Retinal pigment epithelial cell (primary cell): ENCODE results near the gene KLHL41.
A peak's percentile ranks its signal among the peaks of the same experiment; 100 is the strongest.

Experiments
- DNase-seq: peaks from one replicate; pipeline ENCODE4 v3.0.0-alpha.2; 2010; ENCODE audit warnings: low read depth
- H3K4me3 ChIP-seq: 2 replicates; pipeline ENCODE4 v1.5.1; 2011; ENCODE audit warnings: mild to moderate bottlenecking, low read length, control low read depth, moderate library complexity
- TF ChIP-seq, protein P1 (sequence below): conservative IDR thresholded peaks from 2 replicates; pipeline ENCODE4 v1.5.1; 2011; ENCODE audit warnings: low read depth, low read length, control low read depth, inconsistent platforms

Gene KLHL41

DNA sequence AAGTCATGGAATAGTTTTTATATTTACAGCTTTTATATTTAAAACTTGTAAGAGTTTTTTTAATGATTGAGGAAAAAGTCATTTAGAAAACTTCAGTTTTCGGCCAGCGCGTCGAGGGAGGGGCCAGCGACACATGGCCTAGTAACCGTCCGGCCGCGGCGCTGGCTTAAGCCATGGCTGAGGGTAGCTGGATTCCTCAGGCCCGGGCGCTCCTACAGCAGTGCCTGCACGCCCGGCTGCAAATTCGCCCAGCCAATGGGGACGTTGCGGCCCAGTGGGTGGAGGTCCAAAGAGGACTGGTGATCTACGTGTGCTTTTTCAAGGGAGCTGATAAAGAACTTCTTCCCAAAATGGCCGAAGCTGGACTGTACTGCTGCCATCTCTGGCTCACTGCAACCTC, 4.9 kb upstream of the KLHL41 start:
- H3K4me3 ChIP-seq, result no peak overlapping the region
- TF ChIP-seq, protein P1, sequence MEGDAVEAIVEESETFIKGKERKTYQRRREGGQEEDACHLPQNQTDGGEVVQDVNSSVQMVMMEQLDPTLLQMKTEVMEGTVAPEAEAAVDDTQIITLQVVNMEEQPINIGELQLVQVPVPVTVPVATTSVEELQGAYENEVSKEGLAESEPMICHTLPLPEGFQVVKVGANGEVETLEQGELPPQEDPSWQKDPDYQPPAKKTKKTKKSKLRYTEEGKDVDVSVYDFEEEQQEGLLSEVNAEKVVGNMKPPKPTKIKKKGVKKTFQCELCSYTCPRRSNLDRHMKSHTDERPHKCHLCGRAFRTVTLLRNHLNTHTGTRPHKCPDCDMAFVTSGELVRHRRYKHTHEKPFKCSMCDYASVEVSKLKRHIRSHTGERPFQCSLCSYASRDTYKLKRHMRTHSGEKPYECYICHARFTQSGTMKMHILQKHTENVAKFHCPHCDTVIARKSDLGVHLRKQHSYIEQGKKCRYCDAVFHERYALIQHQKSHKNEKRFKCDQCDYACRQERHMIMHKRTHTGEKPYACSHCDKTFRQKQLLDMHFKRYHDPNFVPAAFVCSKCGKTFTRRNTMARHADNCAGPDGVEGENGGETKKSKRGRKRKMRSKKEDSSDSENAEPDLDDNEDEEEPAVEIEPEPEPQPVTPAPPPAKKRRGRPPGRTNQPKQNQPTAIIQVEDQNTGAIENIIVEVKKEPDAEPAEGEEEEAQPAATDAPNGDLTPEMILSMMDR, result no peak
- DNase-seq, result no peak

DNA sequence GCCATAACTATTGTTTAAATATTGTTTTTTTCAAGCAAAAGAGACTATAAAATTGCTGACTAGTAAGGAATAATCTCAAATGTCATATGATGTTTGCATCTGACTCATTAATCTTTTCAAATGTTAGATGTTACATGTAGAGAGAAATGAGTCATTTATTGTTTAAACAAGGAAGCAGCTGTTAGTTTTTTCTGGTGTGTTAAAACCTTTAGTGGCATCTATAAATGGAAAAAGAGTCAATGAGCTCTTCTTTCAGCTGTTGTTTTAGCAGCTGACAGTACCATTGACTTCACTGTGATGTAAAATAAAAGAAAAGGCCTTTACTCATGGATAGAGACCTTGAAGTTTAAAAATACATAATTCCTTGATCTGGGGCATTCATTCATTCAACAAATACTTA, 1.8 kb upstream of the KLHL41 start:
- TF ChIP-seq, protein P1, result no peak
- no peak overlapping the region for H3K4me3 ChIP-seq
- peak; percentile 44 for DNase-seq

DNA sequence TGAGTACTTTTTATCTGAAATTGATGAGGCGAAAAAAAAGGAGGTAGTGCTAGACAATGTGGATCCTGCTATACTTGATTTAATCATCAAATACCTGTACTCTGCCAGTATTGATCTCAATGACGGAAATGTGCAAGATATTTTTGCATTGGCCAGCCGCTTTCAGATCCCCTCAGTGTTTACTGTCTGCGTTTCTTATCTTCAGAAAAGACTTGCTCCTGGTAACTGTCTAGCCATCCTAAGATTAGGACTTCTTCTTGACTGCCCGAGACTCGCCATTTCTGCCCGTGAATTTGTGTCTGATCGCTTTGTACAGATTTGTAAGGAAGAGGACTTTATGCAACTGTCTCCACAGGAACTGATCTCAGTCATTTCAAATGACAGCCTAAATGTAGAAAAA, 453 bp downstream of the KLHL41 start:
- H3K4me3 ChIP-seq, result no peak overlapping the region
- TF ChIP-seq, protein P1, result no peak
- DNase-seq, result no peak

DNA sequence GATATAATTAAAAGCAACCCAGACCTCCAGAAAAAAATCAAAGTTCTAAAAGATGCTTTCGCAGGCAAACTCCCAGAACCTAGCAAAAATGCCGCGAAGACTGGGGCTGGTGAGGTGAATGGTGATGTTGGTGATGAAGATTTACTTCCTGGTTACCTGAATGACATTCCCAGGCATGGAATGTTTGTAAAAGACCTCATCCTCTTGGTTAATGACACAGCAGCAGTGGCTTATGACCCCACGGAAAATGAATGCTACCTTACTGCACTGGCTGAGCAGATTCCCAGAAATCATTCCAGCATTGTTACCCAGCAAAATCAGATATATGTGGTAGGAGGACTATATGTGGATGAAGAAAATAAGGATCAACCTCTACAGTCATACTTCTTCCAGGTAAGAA, 994 bp downstream of the KLHL41 start:
- no peak overlapping the region for H3K4me3 ChIP-seq
- TF ChIP-seq, protein P1, result no peak
- DNase-seq, result no peak

DNA sequence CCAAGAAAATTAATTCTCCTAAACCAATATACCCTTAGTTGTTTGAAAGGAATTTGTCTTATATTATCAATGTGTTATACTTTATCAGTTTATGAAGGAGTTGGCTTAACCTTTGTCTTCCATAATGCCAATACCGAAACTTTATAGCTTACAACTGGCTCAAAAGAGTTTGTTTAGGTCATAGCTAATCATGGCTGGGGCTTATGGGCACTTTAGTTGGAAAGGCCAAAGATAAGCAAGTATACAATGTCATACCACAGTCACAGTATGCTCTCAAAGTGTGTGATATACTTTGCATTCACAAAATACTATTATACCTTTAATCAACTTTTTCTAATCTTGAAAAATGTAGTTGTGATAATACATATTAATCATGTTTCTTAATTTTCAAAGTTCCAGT, 2.3 kb downstream of the KLHL41 start:
- no peak overlapping the region for H3K4me3 ChIP-seq
- TF ChIP-seq, protein P1, result no peak
- no peak for DNase-seq

DNA sequence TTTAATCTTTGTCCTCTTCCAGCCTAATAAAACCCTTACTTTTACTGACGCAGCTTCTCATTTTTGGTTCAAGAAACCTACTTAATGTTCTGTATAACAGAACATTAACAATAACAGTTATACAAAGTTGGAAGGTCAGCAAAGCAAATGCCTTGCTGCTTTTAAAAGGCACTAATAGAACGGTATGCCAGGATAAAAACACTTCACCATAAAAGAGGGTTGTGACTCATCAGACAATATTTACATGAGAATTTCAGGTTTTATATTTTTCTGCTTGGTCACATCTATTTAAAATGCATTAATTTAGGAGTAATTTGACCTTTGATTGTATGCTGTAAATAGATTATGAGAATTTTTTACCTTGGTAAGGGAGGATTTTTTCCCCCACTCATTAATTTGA, 3.0 kb downstream of the KLHL41 start:
- TF ChIP-seq, protein P1, result no peak
- DNase-seq, result no peak
- no peak overlapping the region for H3K4me3 ChIP-seq

DNA sequence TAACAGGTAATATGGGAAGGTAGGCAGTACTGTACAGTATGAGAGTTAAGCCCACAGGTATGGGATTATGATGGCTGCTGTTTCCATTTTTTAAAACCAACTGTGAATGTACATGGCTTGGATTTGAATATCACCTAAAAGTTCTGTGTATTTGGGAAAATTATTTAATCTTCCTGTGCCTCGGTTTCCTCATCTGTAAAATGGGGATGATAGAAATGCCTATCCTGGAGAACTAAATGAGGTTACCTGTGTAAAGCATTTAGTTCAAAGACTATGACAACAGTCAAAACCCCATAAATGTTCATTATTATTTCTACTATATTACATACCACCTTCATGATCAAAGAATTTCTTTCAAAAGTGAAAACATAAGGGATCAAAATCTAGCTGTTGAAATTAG, 3.6 kb downstream of the KLHL41 start:
- no peak overlapping the region for H3K4me3 ChIP-seq
- DNase-seq, result no peak
- TF ChIP-seq, protein P1, result no peak
